HG03432 (cell line): ENCODE measurements around the gene EREG.

ENCODE experiments used
- ATAC-seq: cut with Tn5 transposase; IDR thresholded peaks from one replicate; pipeline ENCODE4 v1.9.1; 2021; ENCODE audit warnings: mild to moderate bottlenecking, moderate library complexity; ENCODE audit not compliant: unreplicated experiment

EREG gene

GRCh38 chr4:74364652-74365491 is at the start of gene EREG:
Gene EREG, plus strand, starts transcription at chr4:74365145. Its CDS starts 164 bp downstream, at chr4:74365309.
- peak; percentile 57 for ATAC-seq

- no peak for ATAC-seq
Measured at GRCh38 chr4:74315376-74315775, 49.6 kb upstream of the EREG start.

GRCh38 chr4:74316397-74316796 is 48.5 kb upstream of the EREG start:
- ATAC-seq, result no peak

- ATAC-seq, result no peak
Measured at GRCh38 chr4:74317616-74318246, 47.2 kb upstream of the EREG start.

- no peak for ATAC-seq
Measured at GRCh38 chr4:74318276-74318675, 46.7 kb upstream of the EREG start.

GRCh38 chr4:74319470-74319869 is 45.5 kb upstream of the EREG start:
- no peak for ATAC-seq

GRCh38 chr4:74320559-74321118 is 44.3 kb upstream of the EREG start:
- peak; percentile 92 for ATAC-seq

GRCh38 chr4:74322301-74322700 is 42.6 kb upstream of the EREG start:
- no peak for ATAC-seq

- no peak for ATAC-seq
Measured at GRCh38 chr4:74323663-74324062, 41.3 kb upstream of the EREG start.

GRCh38 chr4:74324262-74324661 is 40.7 kb upstream of the EREG start:
- ATAC-seq, result no peak

GRCh38 chr4:74325886-74326285 is 39.1 kb upstream of the EREG start:
- ATAC-seq, result no peak

- ATAC-seq, result no peak
Measured at GRCh38 chr4:74327762-74328161, 37.2 kb upstream of the EREG start.

- no peak for ATAC-seq
Measured at GRCh38 chr4:74328501-74328900, 36.4 kb upstream of the EREG start.

GRCh38 chr4:74329307-74329706 is 35.6 kb upstream of the EREG start:
- no peak for ATAC-seq

GRCh38 chr4:74330295-74330750 is 34.6 kb upstream of the EREG start:
- no peak for ATAC-seq

GRCh38 chr4:74331252-74331651 is 33.7 kb upstream of the EREG start:
- no peak for ATAC-seq

GRCh38 chr4:74331944-74332343 is 33.0 kb upstream of the EREG start:
- no peak for ATAC-seq

- ATAC-seq, result no peak
Measured at GRCh38 chr4:74334636-74335035, 30.3 kb upstream of the EREG start.

- ATAC-seq, result peak; percentile 88
Measured at GRCh38 chr4:74335341-74336021, 29.5 kb upstream of the EREG start.

GRCh38 chr4:74338792-74339333 is 26.1 kb upstream of the EREG start:
- no peak for ATAC-seq

GRCh38 chr4:74339501-74339900 is 25.4 kb upstream of the EREG start:
- no peak for ATAC-seq
